Measurements from ENCODE around the gene RTN4R. TPM values are rescaled to one million over a fixed set of nuclear protein-coding genes. Genes with fewer than 3 reads are reported as not detected.

The RTN4R gene
- total and polyA plus RNA-seq, 2 of the 8 experiments (the other 6 are each of a cell fraction or from before 2014, with no cell fraction given), result 21.8 to 41.3 TPM

- no peak for TF ChIP-seq EP300 (IDR thresholded peaks at IDR 0.05; ENCODE audit: borderline replicate concordance in 1 of 2, low read depth in 2 of 2, low read length in 2 of 2)
- TF ChIP-seq TAF1 (IDR thresholded peaks at IDR 0.05; ENCODE audit: low read depth, low read length), result no peak
- TF ChIP-seq HDAC6 (IDR thresholded peaks at IDR 0.05; ENCODE audit: low read depth, low read length), result no peak
- no peak for TF ChIP-seq CBX5 (IDR thresholded peaks at IDR 0.05; ENCODE audit: low read depth, low read length)
- no peak for TF ChIP-seq MAFK (IDR thresholded peaks at IDR 0.05; ENCODE audit: low read depth, low read length)
- TF ChIP-seq KDM5A (IDR thresholded peaks at IDR 0.05; ENCODE audit: low read length), result no peak
Measured at GRCh38 chr22:20316844-20317401, 48.8 kb upstream of the RTN4R start (continued).

Measured in H1 (cell line).